SK-N-SH (cell line): ENCODE measurements around the gene ADCY5.

Source experiments
- EP300 ChIP-seq, 2 experiments: IDR thresholded peaks; 2 replicates each; pipeline versions ENCODE4 v1.4.0 to v1.6.1; 2012; ENCODE audit warnings: borderline replicate concordance in 1 of 2, low read depth in 1 of 2, low read length in 1 of 2
- EZH2phosphoT487 ChIP-seq: fragments of 200-600 bp; sonication (generic); IDR thresholded peaks from 2 replicates; pipeline ENCODE4 v1.6.1; 2017; ENCODE audit warnings: low read depth, mixed run types, mild to moderate bottlenecking, antibody characterized with exemption, moderate library complexity, borderline replicate concordance
- GABPA ChIP-seq: IDR thresholded peaks from 2 replicates; pipeline ENCODE4 v1.4.0; 2012; ENCODE audit warnings: low read depth, mild to moderate bottlenecking
- GATA2 ChIP-seq: sonication (generic); formaldehyde crosslinking; IDR thresholded peaks from 2 replicates; pipeline ENCODE4 v1.5.0; 2020; ENCODE audit warnings: mild to moderate bottlenecking, missing genetic modification reagents
- JUND ChIP-seq: IDR thresholded peaks from 2 replicates; pipeline ENCODE4 v1.4.0; 2012
- POLR2AphosphoS5 ChIP-seq: IDR thresholded peaks from 2 replicates; pipeline ENCODE4 v1.6.1; 2012; ENCODE audit warnings: low read depth, low read length
- RAD21 ChIP-seq: IDR thresholded peaks from 2 replicates; pipeline ENCODE4 v1.6.1; 2012; ENCODE audit warnings: mild to moderate bottlenecking, low read length
- RFX5 ChIP-seq: IDR thresholded peaks from 2 replicates; pipeline ENCODE4 v1.6.1; 2012; ENCODE audit warnings: mild to moderate bottlenecking, improper control_type of control experiment, low read length
- TAF1 ChIP-seq: IDR thresholded peaks from 2 replicates; pipeline ENCODE4 v1.6.1; 2012; ENCODE audit warnings: low read depth, mild to moderate bottlenecking, low read length, moderate library complexity, borderline replicate concordance
- TF ChIP-seq, protein P1 (sequence below): fragments of 200-600 bp; sonication (generic); IDR thresholded peaks from 2 replicates; pipeline ENCODE4 v1.6.1; 2017; ENCODE audit warnings: antibody characterized with exemption, mild to moderate bottlenecking, moderate library complexity
- TF ChIP-seq, protein P2 (sequence below): IDR thresholded peaks from 2 replicates; pipeline ENCODE4 v1.6.1; 2012; ENCODE audit warnings: mild to moderate bottlenecking, low read depth, low read length, moderate library complexity
- TF ChIP-seq, protein P3 (sequence below): fragments of 150-350 bp; IDR thresholded peaks from 2 replicates; pipeline ENCODE4 v1.6.1; 2017; ENCODE audit warnings: antibody characterized with exemption, low read length, low read depth, borderline replicate concordance

DNA sequence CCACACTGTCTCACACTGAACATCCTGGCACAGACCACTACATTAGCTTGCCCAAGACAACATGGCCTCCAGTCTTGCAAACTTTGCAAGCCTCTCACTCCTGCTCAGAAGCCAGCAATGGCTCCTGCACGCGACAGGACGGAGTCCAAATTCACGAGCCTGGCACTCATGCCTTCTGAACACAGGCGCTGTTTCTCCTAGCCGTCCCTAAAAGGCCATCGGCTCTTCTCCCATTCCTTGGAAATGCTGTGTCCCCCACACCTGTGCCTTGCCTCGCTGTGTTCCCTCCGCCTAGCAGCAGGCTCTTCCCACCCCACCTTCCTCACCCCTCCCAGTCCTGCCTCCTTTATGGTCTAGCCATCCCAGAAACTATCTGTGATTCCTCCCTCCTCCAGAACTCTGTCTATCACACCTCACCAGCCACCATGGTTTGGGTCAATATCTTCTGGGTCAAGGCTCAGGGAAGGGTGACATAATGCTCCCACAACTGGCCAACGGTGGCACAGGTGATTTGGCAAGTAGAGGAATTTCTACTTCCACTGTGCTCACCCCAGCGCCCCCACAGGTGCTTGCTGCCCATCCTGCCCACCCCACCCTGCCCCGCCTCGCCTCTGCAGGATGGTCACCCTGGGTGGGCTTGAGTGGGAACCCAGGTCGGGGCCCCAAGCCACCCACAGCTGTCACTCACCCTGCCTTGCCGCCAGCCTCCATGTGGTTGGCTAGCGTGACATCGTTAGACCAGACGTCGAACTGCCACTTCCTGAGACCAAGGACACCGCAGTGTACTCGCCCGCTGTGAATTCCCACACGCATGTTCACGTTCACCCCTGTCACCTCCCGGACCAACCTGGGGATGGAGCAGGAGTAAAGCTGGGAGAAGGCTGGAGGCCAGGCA, 120.7 kb downstream of the ADCY5 start:
- TF ChIP-seq, protein P1, sequence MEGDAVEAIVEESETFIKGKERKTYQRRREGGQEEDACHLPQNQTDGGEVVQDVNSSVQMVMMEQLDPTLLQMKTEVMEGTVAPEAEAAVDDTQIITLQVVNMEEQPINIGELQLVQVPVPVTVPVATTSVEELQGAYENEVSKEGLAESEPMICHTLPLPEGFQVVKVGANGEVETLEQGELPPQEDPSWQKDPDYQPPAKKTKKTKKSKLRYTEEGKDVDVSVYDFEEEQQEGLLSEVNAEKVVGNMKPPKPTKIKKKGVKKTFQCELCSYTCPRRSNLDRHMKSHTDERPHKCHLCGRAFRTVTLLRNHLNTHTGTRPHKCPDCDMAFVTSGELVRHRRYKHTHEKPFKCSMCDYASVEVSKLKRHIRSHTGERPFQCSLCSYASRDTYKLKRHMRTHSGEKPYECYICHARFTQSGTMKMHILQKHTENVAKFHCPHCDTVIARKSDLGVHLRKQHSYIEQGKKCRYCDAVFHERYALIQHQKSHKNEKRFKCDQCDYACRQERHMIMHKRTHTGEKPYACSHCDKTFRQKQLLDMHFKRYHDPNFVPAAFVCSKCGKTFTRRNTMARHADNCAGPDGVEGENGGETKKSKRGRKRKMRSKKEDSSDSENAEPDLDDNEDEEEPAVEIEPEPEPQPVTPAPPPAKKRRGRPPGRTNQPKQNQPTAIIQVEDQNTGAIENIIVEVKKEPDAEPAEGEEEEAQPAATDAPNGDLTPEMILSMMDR = no peak
- TF ChIP-seq GABPA = no peak
- TF ChIP-seq, protein P2, sequence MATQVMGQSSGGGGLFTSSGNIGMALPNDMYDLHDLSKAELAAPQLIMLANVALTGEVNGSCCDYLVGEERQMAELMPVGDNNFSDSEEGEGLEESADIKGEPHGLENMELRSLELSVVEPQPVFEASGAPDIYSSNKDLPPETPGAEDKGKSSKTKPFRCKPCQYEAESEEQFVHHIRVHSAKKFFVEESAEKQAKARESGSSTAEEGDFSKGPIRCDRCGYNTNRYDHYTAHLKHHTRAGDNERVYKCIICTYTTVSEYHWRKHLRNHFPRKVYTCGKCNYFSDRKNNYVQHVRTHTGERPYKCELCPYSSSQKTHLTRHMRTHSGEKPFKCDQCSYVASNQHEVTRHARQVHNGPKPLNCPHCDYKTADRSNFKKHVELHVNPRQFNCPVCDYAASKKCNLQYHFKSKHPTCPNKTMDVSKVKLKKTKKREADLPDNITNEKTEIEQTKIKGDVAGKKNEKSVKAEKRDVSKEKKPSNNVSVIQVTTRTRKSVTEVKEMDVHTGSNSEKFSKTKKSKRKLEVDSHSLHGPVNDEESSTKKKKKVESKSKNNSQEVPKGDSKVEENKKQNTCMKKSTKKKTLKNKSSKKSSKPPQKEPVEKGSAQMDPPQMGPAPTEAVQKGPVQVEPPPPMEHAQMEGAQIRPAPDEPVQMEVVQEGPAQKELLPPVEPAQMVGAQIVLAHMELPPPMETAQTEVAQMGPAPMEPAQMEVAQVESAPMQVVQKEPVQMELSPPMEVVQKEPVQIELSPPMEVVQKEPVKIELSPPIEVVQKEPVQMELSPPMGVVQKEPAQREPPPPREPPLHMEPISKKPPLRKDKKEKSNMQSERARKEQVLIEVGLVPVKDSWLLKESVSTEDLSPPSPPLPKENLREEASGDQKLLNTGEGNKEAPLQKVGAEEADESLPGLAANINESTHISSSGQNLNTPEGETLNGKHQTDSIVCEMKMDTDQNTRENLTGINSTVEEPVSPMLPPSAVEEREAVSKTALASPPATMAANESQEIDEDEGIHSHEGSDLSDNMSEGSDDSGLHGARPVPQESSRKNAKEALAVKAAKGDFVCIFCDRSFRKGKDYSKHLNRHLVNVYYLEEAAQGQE = no peak
- no peak for TF ChIP-seq TAF1
- TF ChIP-seq JUND = no peak
- no peak for TF ChIP-seq EP300 (IDR thresholded peaks at IDR 0.05; ENCODE audit: borderline replicate concordance in 1 of 2, low read depth in 1 of 2, low read length in 1 of 2)
- TF ChIP-seq EZH2phosphoT487 = no peak
- TF ChIP-seq RAD21 = no peak
- no peak for TF ChIP-seq POLR2AphosphoS5
- no peak for TF ChIP-seq RFX5
- TF ChIP-seq GATA2 = no peak
- TF ChIP-seq, protein P3, sequence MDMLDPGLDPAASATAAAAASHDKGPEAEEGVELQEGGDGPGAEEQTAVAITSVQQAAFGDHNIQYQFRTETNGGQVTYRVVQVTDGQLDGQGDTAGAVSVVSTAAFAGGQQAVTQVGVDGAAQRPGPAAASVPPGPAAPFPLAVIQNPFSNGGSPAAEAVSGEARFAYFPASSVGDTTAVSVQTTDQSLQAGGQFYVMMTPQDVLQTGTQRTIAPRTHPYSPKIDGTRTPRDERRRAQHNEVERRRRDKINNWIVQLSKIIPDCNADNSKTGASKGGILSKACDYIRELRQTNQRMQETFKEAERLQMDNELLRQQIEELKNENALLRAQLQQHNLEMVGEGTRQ = no peak
